Stimulated activated CD4-positive, alpha-beta T cell treated with anti-CD3 and anti-CD28 coated beads, Interleukin-1b, Interleukin-23, amount 100 ng/mL, for 24 hours (primary cell): ENCODE results near the gene RPL3.

ENCODE experiments used
- DNase-seq, 4 experiments: peaks; one replicate each; pipeline ENCODE4 v3.0.0-alpha.2; 2020; ENCODE audit warnings: low read depth in 4 of 4, low spot score in 1 of 4

Gene RPL3

GRCh38 chr22:39284142-39284980, 35.1 kb downstream of the RPL3 start:
- DNase-seq: no peak

- no peak for DNase-seq
These were observed 35.9 kb downstream of the RPL3 start for GRCh38 chr22:39283322-39284141.

GRCh38 chr22:39282645-39283321, 36.6 kb downstream of the RPL3 start:
- DNase-seq: no peak

GRCh38 chr22:39281126-39281525, 38.3 kb downstream of the RPL3 start:
- no peak for DNase-seq

- no peak for DNase-seq
These were observed 39.2 kb downstream of the RPL3 start for GRCh38 chr22:39280250-39280649.

- no peak for DNase-seq
These were observed 40.1 kb downstream of the RPL3 start for GRCh38 chr22:39279170-39279850.

- DNase-seq: no peak
These were observed 41.4 kb downstream of the RPL3 start for GRCh38 chr22:39278040-39278439.

- no peak for DNase-seq
These were observed 42.2 kb downstream of the RPL3 start for GRCh38 chr22:39277142-39277607.

GRCh38 chr22:39276440-39277141, 42.8 kb downstream of the RPL3 start:
- DNase-seq: no peak

- no peak for DNase-seq
These were observed 43.5 kb downstream of the RPL3 start for GRCh38 chr22:39275814-39276439.

GRCh38 chr22:39273950-39274887, 45.2 kb downstream of the RPL3 start:
- DNase-seq: no peak

GRCh38 chr22:39270792-39271191, 48.6 kb downstream of the RPL3 start:
- no peak for DNase-seq

- DNase-seq: no peak
These were observed 49.1 kb downstream of the RPL3 start for GRCh38 chr22:39270280-39270679.

- no peak for DNase-seq
These were observed 50.2 kb downstream of the RPL3 start for GRCh38 chr22:39269095-39269790.

- no peak for DNase-seq
These were observed 50.8 kb downstream of the RPL3 start for GRCh38 chr22:39268645-39269044.

- no peak for DNase-seq
These were observed 51.4 kb downstream of the RPL3 start for GRCh38 chr22:39267974-39268373.

- no peak for DNase-seq
These were observed 52.9 kb downstream of the RPL3 start for GRCh38 chr22:39266398-39267030.
